Natural killer cell (primary cell): ENCODE measurements around the gene RTL10. TPM values are rescaled to one million over a fixed set of nuclear protein-coding genes. Genes with fewer than 3 reads are reported as not detected.

Experiments used
- ATAC-seq, 3 donors: fragments of 150-1000 bp in 2 of 3; fragments of 200-7000 bp in 1 of 3; cut with Tn5 transposase; 1 replicate in 1 of 3; 2 replicates in 2 of 3; pipeline ENCODE4 v1.10.0; 2021; ENCODE audit warnings: mild to moderate bottlenecking in 2 of 3, moderate library complexity in 2 of 3
- DNase-seq, 2 donors: peaks; one replicate each; pipeline versions ENCODE4 v3.0.0 to v3.0.0-alpha.2; 2013 to 2021; ENCODE audit warnings: mixed read lengths in 1 of 2
- H3K27ac ChIP-seq: one replicate; pipeline ENCODE4 v1.5.1; 2013; ENCODE audit warnings: mild to moderate bottlenecking, low read length
- H3K27me3 ChIP-seq: one replicate; pipeline ENCODE4 v1.6.1; 2013; ENCODE audit warnings: low read length; ENCODE audit not compliant: control insufficient read depth, insufficient read depth
- H3K36me3 ChIP-seq: one replicate; pipeline ENCODE4 v1.6.1; 2013; ENCODE audit warnings: low read length; ENCODE audit not compliant: control insufficient read depth, insufficient read depth
- H3K4me1 ChIP-seq: one replicate; pipeline ENCODE4 v1.6.1; 2013; ENCODE audit warnings: low read length; ENCODE audit not compliant: control insufficient read depth, insufficient read depth
- H3K4me3 ChIP-seq: one replicate; pipeline ENCODE4 v1.5.1; 2013; ENCODE audit warnings: low read length
- H3K9me3 ChIP-seq: one replicate; pipeline ENCODE4 v1.6.1; 2013; ENCODE audit warnings: low read length; ENCODE audit not compliant: control insufficient read depth, insufficient read depth
- H3K27ac Mint-ChIP-seq, 2 donors: one replicate each; pipeline ENCODE4 v1.8.0; 2022; ENCODE audit warnings: mild to moderate bottlenecking in 2 of 2, mixed read lengths in 2 of 2, moderate library complexity in 1 of 2
- H3K27me3 Mint-ChIP-seq, 2 donors: one replicate each; pipeline ENCODE4 v1.8.0; 2022; ENCODE audit warnings: low read depth in 2 of 2, mixed read lengths in 2 of 2
- H3K36me3 Mint-ChIP-seq: one replicate; pipeline ENCODE4 v1.8.0; 2022; ENCODE audit warnings: mixed read lengths
- H3K4me1 Mint-ChIP-seq, 2 donors: one replicate each; pipeline ENCODE4 v1.8.0; 2022; ENCODE audit warnings: mixed read lengths in 2 of 2
- H3K4me3 Mint-ChIP-seq: one replicate; pipeline ENCODE4 v1.8.0; 2022; ENCODE audit warnings: mild to moderate bottlenecking, moderate library complexity, mixed read lengths
- H3K9me3 Mint-ChIP-seq, 2 donors: one replicate each; pipeline ENCODE4 v1.8.0; 2022; ENCODE audit warnings: mixed read lengths in 2 of 2
- WGBS: methylation state at CpG from one replicate; pipeline ENCODE4 v1.1.7; 2013; ENCODE audit warnings: missing lambda C conversion rate; ENCODE audit not compliant: insufficient coverage; 5-methylcytosine and 5-hydroxymethylcytosine counted together
- intact Hi-C: fragments of 100-400 bp; cut with micrococcal nuclease; formaldehyde crosslinking; loops from one replicate; pipeline ENCODE4 v1.14.2; 2022
- total RNA-seq, 4 donors: library from RNA; stranded (reverse); fragments of 120-200 nt in 1 of 4; gene quantifications; one replicate each; pipeline versions ENCODE4 v1.2.3 to v1.2.4, GENCODE V29; 2013 to 2022
- TF ChIP-seq, protein P1 (sequence below): fragments of 200-600 bp; IDR thresholded peaks from one replicate; pipeline ENCODE4 v1.8.0; 2022; ENCODE audit warnings: antibody characterized with exemption

Gene RTL10
- total RNA-seq, 3 donors from 2014 or later (not counting 1 experiment from before 2014, with no cell fraction given) = 6.4 to 12.5 (median 11.7) TPM

GRCh38 chr22:19903031-19903430 lies 48.4 kb upstream of the RTL10 start:
- intact Hi-C loops = no loop called here
- Histone ChIP-seq H3K9me3 (no peaks in the 10 kb centered on the region), H3K36me3 (peaks cover 7% of the 10 kb centered on the region), H3K27ac (no peak overlapping the region), H3K4me3 (no peak overlapping the region), H3K4me1 (no peaks in the 10 kb centered on the region), H3K27me3 (no peaks in the 10 kb centered on the region)
- no peak for DNase-seq
- no peaks in the 10 kb centered on the region for H3K9me3 Mint-ChIP-seq
- TF ChIP-seq, protein P1, sequence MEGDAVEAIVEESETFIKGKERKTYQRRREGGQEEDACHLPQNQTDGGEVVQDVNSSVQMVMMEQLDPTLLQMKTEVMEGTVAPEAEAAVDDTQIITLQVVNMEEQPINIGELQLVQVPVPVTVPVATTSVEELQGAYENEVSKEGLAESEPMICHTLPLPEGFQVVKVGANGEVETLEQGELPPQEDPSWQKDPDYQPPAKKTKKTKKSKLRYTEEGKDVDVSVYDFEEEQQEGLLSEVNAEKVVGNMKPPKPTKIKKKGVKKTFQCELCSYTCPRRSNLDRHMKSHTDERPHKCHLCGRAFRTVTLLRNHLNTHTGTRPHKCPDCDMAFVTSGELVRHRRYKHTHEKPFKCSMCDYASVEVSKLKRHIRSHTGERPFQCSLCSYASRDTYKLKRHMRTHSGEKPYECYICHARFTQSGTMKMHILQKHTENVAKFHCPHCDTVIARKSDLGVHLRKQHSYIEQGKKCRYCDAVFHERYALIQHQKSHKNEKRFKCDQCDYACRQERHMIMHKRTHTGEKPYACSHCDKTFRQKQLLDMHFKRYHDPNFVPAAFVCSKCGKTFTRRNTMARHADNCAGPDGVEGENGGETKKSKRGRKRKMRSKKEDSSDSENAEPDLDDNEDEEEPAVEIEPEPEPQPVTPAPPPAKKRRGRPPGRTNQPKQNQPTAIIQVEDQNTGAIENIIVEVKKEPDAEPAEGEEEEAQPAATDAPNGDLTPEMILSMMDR = no peak
- ATAC-seq = no peak
- H3K4me3 Mint-ChIP-seq = no peak overlapping the region
- no peaks in the 10 kb centered on the region for H3K27me3 Mint-ChIP-seq
- H3K27ac Mint-ChIP-seq = no peak overlapping the region
- no peaks in the 10 kb centered on the region for H3K4me1 Mint-ChIP-seq
- WGBS = 95% methylated on average over 9 of the region's 9 CpGs
- H3K36me3 Mint-ChIP-seq = no peaks in the 10 kb centered on the region

DNA sequence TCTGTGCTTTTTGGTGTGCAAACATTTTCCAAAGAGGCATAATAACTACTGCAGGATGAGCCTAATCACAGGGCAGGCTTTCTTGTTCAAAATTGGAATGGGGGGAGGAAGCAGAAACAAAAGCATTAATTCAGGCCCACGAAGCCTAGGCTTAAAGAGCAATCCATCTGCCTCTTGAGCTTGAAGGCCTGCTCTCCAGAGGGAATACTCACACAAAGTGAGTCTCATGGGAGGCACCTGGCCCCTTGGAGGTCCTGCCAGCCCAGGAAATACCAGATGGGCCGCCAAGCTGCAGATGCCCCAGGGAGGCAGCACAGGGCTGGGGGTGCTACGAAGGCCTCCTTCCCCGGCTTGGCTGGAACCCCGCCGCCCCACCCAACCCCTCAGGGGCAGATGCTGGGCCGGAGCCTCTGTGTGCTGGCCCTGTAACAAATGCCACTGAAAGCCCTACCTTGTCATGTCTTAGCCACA lies 47.6 kb upstream of the RTL10 start:
- 78% methylated on average over 7 of the region's 7 CpGs for WGBS
- no peak for ATAC-seq
- intact Hi-C loops = no loop called here
- Mint-ChIP-seq H3K9me3 (no peaks in the 10 kb centered on the region), H3K27ac (no peak overlapping the region), H3K4me3 (no peak overlapping the region), H3K36me3 (no peaks in the 10 kb centered on the region), H3K27me3 (no peaks in the 10 kb centered on the region), H3K4me1 (no peaks in the 10 kb centered on the region)
- H3K9me3 ChIP-seq = no peaks in the 10 kb centered on the region
- H3K4me1 ChIP-seq = no peaks in the 10 kb centered on the region
- TF ChIP-seq, protein P1 = no peak
- no peak overlapping the region for H3K27ac ChIP-seq
- H3K27me3 ChIP-seq = no peaks in the 10 kb centered on the region
- peaks cover 9% of the 10 kb centered on the region for H3K36me3 ChIP-seq
- DNase-seq = no peak
- H3K4me3 ChIP-seq = no peak overlapping the region

DNA sequence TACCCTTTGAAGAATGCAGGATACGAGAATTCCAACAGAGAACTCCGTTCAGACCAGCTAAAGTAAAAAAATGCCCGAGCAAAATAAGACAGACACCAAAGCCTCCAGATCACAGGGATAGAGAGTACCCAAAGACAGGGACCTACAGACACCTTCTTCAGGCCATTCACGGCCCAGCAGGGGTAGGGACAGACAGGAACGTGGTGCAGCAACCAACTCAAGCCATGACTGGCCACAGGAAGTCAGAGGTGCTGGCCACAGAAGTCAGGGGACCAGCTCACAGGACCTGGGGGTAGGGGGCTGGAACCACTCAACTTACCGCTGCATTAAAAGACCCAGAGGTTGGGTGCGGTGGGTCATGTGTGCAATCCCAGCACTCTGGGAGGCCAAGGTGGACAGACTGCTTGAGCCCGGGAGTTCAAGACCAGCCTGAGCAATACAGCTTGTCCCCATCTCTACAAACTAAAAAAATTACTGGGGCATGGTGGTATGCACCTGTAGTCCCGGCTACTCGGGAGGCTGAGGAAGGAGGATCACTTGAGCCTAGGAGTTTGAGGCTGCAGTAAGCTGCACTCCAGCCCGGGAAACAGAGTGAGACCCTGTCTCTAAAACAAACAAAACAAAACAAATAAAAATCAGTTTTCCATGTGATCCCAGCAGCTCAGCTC lies 47.0 kb upstream of the RTL10 start:
- 91% methylated on average over 11 of the region's 11 CpGs for WGBS
- Histone ChIP-seq H3K4me1 (no peaks in the 10 kb centered on the region), H3K4me3 (no peak overlapping the region), H3K9me3 (no peaks in the 10 kb centered on the region), H3K27me3 (no peaks in the 10 kb centered on the region), H3K36me3 (peaks cover 9% of the 10 kb centered on the region), H3K27ac (no peak overlapping the region)
- no peaks in the 10 kb centered on the region for H3K27me3 Mint-ChIP-seq
- no peaks in the 10 kb centered on the region for H3K4me1 Mint-ChIP-seq
- intact Hi-C loops = no loop called here
- ATAC-seq = no peak
- H3K36me3 Mint-ChIP-seq = no peaks in the 10 kb centered on the region
- H3K9me3 Mint-ChIP-seq = no peaks in the 10 kb centered on the region
- H3K4me3 Mint-ChIP-seq = no peak overlapping the region
- H3K27ac Mint-ChIP-seq = no peak overlapping the region
- TF ChIP-seq, protein P1 = no peak
- no peak for DNase-seq
